ENCODE results near the gene EDNRA. TPM values are rescaled to one million over a fixed set of nuclear protein-coding genes. Genes with fewer than 3 reads are reported as not detected.

The EDNRA gene
- total RNA-seq, 4 donors from 2014 or later = 12.7 to 25.5 (median 19.4) TPM

GRCh38 chr4:147516133-147516532 is 35.2 kb downstream of the EDNRA start:
- Histone ChIP-seq H3K4me3 (no peak overlapping the region), H3K4me1 (no peaks in the 10 kb centered on the region), H3K27ac (no peak overlapping the region), H3K27me3 (no peaks in the 10 kb centered on the region), H3K9me3 (no peaks in the 10 kb centered on the region), H3K36me3 (no peaks in the 10 kb centered on the region)
- no peak for TF ChIP-seq POLR2A (IDR thresholded peaks at IDR 0.05)
- TF ChIP-seq CTCF (IDR thresholded peaks at IDR 0.05) = no peak
- TF ChIP-seq EP300 (IDR thresholded peaks at IDR 0.05) = no peak
- DNase-seq (ENCODE audit: low spot score in 2 of 2) = no peak
- 71 to 76% methylated on average over 1 of the region's 1 CpG for WGBS, 2 donors

GRCh38 chr4:147518086-147518485 is 37.2 kb downstream of the EDNRA start:
- Histone ChIP-seq H3K27ac (peak overlapping the region in 1 of 4 donors; percentile 10), H3K36me3 (no peaks in the 10 kb centered on the region), H3K4me3 (no peak overlapping the region), H3K4me1 (no peaks in the 10 kb centered on the region), H3K9me3 (no peaks in the 10 kb centered on the region), H3K27me3 (no peaks in the 10 kb centered on the region)
- no peak for DNase-seq (ENCODE audit: low spot score in 2 of 2)
- 69 to 75% methylated on average over 2 of the region's 2 CpGs for WGBS, 2 donors
- TF ChIP-seq POLR2A (IDR thresholded peaks at IDR 0.05) (no peak), EP300 (IDR thresholded peaks at IDR 0.05) (no peak), CTCF (IDR thresholded peaks at IDR 0.05) (no peak)

GRCh38 chr4:147518846-147519767 is 38.2 kb downstream of the EDNRA start:
- TF ChIP-seq CTCF (IDR thresholded peaks at IDR 0.05) = peak; percentile 66 to 74 (median 72)
- no peak for TF ChIP-seq POLR2A (IDR thresholded peaks at IDR 0.05)
- DNase-seq (ENCODE audit: low spot score in 2 of 2) = peak in 1 of 2 donors; percentile 64
- H3K9me3 ChIP-seq = no peaks in the 10 kb centered on the region
- no peaks in the 10 kb centered on the region for H3K27me3 ChIP-seq
- H3K27ac ChIP-seq = no peak overlapping the region
- no peaks in the 10 kb centered on the region for H3K36me3 ChIP-seq
- H3K4me1 ChIP-seq = no peaks in the 10 kb centered on the region
- no peak overlapping the region for H3K4me3 ChIP-seq
- 79 to 96% methylated on average over 3 of the region's 3 CpGs for WGBS, 2 donors

GRCh38 chr4:147524601-147525000 is 43.7 kb downstream of the EDNRA start:
- Histone ChIP-seq H3K27me3 (no peaks in the 10 kb centered on the region), H3K36me3 (no peaks in the 10 kb centered on the region), H3K27ac (peak overlapping the region in 2 of 4 donors; percentile 34 to 47), H3K9me3 (no peaks in the 10 kb centered on the region), H3K4me1 (peaks cover 0 to 16% (median 0%) of the 10 kb centered on the region in 4 donors), H3K4me3 (no peak overlapping the region)
- TF ChIP-seq CTCF (IDR thresholded peaks at IDR 0.05) = no peak
- TF ChIP-seq POLR2A (IDR thresholded peaks at IDR 0.05) = no peak
- no peak for TF ChIP-seq EP300 (IDR thresholded peaks at IDR 0.05)
- DNase-seq (ENCODE audit: low spot score in 2 of 2) = no peak
- WGBS, 2 donors = 6 to 8% methylated on average over 1 of the region's 1 CpG
